ENCODE measurements around the gene CHMP2A. TPM values are rescaled to one million over a fixed set of nuclear protein-coding genes. Genes with fewer than 3 reads are reported as not detected.

The CHMP2A gene
- total RNA-seq, 1 donor from 2014 or later, result 154 TPM

DNA sequence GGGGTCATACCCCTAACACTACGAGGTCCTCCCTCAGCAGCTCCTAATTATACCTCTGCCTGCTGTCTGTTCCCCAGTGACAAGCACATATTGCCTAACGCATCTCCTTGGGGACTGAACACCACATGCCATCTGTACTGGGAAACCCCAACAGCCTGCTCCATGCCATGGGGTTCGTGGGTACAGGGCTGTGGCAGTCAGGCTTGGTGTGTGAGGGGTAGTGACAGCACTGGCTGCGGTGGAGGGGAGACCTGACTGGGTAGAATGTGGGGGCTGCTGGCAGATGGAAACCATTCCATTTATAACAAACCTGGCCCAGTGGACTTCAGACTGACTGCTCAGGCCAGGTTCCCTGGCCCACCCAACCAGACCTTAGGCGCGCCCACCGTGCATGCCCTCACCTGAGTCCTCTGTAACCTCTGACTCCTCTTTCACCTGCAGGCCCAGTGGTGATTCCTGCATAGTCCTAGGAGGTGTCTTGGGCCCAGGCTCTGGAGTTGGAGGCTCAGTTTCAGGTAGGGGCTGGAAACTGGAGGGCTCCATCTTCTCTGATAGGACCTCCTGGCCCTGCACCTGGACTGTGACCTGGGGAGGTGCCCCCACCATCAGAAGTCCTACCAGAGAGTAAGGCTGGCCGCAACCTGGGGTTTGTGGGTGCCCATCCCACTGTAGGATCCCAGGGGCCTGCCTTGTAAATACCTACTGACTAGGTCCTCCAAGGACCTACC, 15.2 kb upstream of the CHMP2A start:
- TF ChIP-seq, protein P1, sequence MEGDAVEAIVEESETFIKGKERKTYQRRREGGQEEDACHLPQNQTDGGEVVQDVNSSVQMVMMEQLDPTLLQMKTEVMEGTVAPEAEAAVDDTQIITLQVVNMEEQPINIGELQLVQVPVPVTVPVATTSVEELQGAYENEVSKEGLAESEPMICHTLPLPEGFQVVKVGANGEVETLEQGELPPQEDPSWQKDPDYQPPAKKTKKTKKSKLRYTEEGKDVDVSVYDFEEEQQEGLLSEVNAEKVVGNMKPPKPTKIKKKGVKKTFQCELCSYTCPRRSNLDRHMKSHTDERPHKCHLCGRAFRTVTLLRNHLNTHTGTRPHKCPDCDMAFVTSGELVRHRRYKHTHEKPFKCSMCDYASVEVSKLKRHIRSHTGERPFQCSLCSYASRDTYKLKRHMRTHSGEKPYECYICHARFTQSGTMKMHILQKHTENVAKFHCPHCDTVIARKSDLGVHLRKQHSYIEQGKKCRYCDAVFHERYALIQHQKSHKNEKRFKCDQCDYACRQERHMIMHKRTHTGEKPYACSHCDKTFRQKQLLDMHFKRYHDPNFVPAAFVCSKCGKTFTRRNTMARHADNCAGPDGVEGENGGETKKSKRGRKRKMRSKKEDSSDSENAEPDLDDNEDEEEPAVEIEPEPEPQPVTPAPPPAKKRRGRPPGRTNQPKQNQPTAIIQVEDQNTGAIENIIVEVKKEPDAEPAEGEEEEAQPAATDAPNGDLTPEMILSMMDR (IDR thresholded peaks at IDR 0.05), result no peak
- peaks cover 3% of the 10 kb centered on the region in 2 donors for H3K36me3 ChIP-seq
- no peak for DNase-seq (ENCODE audit: low spot score in 2 of 2)

DNA sequence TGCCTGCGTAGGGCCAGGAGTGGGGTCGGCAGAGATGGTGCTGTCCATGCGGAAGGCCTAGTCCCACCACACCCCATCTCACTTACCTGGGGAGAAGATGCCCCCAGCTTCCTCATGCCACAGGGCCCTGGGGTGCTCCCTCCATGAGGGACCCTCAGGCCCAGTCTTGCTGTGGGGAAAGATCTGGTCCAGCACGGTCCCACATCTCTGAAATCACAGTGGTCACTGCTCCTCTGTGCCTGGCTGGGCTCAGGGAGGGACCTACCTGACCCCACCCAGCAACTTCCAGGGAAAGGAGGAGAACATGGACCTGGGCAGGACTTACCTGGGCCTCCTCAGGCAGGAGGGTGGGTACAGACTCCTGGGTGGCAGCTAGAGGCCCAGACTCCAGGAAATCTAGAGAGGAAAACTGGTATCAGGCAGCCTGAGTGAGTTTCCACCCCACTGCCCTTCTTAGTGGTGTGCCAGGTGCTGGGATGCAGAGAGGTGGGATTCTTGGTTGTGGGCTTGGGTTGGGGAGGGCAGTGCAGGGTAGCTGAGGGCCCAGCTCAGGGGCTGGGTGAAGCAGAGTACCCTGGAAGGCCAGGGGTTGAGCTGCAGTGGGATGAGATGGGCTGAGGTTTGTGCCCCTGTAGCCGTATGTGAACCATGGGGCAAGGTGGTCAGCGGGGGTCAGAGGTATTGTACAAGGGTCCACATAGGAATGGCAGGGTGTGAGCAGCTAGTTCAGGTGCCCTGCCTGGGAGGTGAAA, 14.5 kb upstream of the CHMP2A start:
- H3K27ac ChIP-seq, result no peak overlapping the region
- no peaks in the 10 kb centered on the region for H3K27me3 ChIP-seq
- H3K36me3 ChIP-seq, result peaks cover 3% of the 10 kb centered on the region in 2 donors
- TF ChIP-seq, protein P1 (IDR thresholded peaks at IDR 0.05), result no peak
- intact Hi-C loops (cut with DNase I), result no loop called here
- H3K4me1 ChIP-seq, result peaks cover 4 to 12% of the 10 kb centered on the region in 2 donors
- no peak overlapping the region for H3K4me3 ChIP-seq
- DNase-seq (ENCODE audit: low spot score in 2 of 2), result no peak
- no peaks in the 10 kb centered on the region for H3K9me3 ChIP-seq

More for the DNA sequence above, 15.2 kb upstream of the CHMP2A start:
- no peak overlapping the region for H3K4me3 ChIP-seq
- intact Hi-C loops (cut with DNase I), result no loop called here
- no peaks in the 10 kb centered on the region for H3K27me3 ChIP-seq
- H3K4me1 ChIP-seq, result peaks cover 4 to 15% of the 10 kb centered on the region in 2 donors
- H3K9me3 ChIP-seq, result no peaks in the 10 kb centered on the region
- H3K27ac ChIP-seq, result no peak overlapping the region

DNA sequence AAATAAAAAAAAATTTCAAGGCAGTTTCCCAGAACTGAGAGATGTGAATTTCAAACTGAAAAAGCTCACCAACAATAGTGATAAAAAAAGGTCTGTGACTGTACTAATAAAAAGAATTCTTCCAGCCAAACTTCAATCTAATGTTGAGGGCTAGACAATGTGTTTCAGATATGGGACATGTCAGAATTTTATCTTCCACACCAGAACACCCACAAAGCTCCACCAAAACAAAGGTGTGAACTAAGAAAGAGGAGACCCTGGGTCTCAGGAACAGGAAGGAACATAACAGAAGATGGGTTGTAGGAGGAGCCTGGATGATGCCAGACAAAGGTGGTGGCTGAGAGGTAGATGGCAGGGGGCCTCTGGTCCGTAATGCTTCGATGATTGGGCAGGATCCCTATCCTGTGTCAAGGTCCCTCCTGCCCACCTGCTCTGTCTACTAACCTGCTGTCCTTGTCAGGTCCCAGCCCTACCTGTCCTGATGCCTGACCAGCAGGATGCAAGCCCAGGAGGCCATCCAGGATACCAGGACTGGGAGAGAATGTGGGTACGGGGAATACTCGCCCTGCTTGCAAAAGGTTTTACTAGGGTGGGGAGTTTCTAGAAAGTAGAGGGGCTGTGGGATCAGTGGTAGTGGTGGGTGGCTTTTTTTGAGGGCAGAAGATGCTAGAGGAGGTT, 13.7 kb upstream of the CHMP2A start:
- H3K27ac ChIP-seq, result no peak overlapping the region
- no peak for DNase-seq (ENCODE audit: low spot score in 2 of 2)
- no peak overlapping the region for H3K4me3 ChIP-seq
- no peaks in the 10 kb centered on the region for H3K27me3 ChIP-seq
- intact Hi-C loops (cut with DNase I), result no loop called here
- TF ChIP-seq, protein P1 (IDR thresholded peaks at IDR 0.05), result no peak
- H3K4me1 ChIP-seq, result peaks cover 4 to 5% of the 10 kb centered on the region in 2 donors
- H3K9me3 ChIP-seq, result no peaks in the 10 kb centered on the region
- H3K36me3 ChIP-seq, result peaks cover 3% of the 10 kb centered on the region in 2 donors

DNA sequence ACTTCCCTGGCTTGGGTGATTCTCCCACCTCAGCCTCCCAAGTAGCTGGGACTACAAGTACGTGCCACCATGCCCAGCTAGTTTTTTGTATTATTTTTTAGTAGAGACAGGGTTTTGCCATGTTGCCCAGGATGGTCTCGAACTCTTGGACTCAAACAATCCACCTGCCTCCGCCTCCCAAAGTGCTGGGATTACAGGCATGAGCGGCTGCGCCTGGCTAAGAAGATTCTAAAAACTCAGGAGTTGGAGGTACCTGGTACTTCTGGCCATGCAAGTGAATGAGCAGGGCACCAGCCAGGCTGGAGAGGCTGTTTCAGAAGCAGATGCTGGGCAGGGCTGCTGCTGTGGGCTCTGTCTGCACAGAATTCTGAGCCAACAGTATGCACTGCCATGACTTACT, 12.1 kb upstream of the CHMP2A start:
- H3K36me3 ChIP-seq, result peaks cover 3% of the 10 kb centered on the region in 2 donors

DNA sequence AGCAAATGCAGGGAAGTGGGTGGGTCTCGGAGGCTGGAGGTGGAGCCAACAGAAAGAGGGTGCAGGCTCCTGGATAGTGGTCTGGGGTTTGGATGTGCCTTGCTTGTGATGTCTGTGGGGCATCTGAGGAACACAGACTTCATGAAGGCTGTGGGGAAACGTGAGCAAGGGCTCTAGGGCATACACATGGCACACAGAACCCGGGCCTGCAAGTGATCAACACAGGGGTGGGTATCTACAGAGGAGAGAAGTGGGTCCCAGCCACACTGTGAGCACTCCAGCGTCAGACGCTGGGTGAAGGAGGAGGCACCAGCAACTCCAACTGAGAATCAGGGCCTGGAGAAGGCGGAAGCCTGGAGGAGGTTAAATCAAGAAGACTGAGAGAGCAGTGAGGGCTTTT, 8.9 kb upstream of the CHMP2A start:
- peaks cover 11 to 26% of the 10 kb centered on the region in 2 donors for H3K4me1 ChIP-seq
- intact Hi-C loops (cut with DNase I), result no loop called here
- no peak for DNase-seq (ENCODE audit: low spot score in 2 of 2)

More for the DNA sequence above, 12.1 kb upstream of the CHMP2A start:
- no peaks in the 10 kb centered on the region for H3K9me3 ChIP-seq
- no peak for DNase-seq (ENCODE audit: low spot score in 2 of 2)
- H3K4me1 ChIP-seq, result peaks cover 8 to 16% of the 10 kb centered on the region in 2 donors
- H3K4me3 ChIP-seq, result no peak overlapping the region
- H3K27me3 ChIP-seq, result no peaks in the 10 kb centered on the region
- intact Hi-C loops (cut with DNase I), result no loop called here
- H3K27ac ChIP-seq, result no peak overlapping the region
- TF ChIP-seq, protein P1 (IDR thresholded peaks at IDR 0.05), result no peak

More for the DNA sequence above, 8.9 kb upstream of the CHMP2A start:
- TF ChIP-seq, protein P1 (IDR thresholded peaks at IDR 0.05), result no peak
- H3K36me3 ChIP-seq, result no peaks in the 10 kb centered on the region
- no peak overlapping the region for H3K4me3 ChIP-seq
- no peak overlapping the region for H3K27ac ChIP-seq
- H3K27me3 ChIP-seq, result no peaks in the 10 kb centered on the region
- H3K9me3 ChIP-seq, result no peaks in the 10 kb centered on the region
